Stimulated activated naive CD8-positive, alpha-beta T cell treated with anti-CD3 and anti-CD28 coated beads, Interleukin-15, Interleukin-2, amounts not matched to agents 100 ng/mL and 50 ng/mL, for 24 hours (primary cell): ENCODE results near the gene ZFR2.
A peak's percentile ranks its signal among the peaks of the same experiment; 100 is the strongest.

Source experiments
- H3K27ac Mint-ChIP-seq: one replicate; pipeline ENCODE4 v1.8.0; 2021; ENCODE audit warnings: mild to moderate bottlenecking, mixed read lengths
- H3K27me3 Mint-ChIP-seq: one replicate; pipeline ENCODE4 v1.8.0; 2021; ENCODE audit warnings: mixed read lengths
- H3K36me3 Mint-ChIP-seq: one replicate; pipeline ENCODE4 v1.8.0; 2021; ENCODE audit warnings: low read depth, mixed read lengths
- H3K4me1 Mint-ChIP-seq: one replicate; pipeline ENCODE4 v1.8.0; 2021; ENCODE audit warnings: low read depth, mixed read lengths
- H3K4me3 Mint-ChIP-seq: one replicate; pipeline ENCODE4 v1.8.0; 2021; ENCODE audit warnings: mild to moderate bottlenecking, mixed read lengths
- H3K9me3 Mint-ChIP-seq: one replicate; pipeline ENCODE4 v1.8.0; 2021; ENCODE audit warnings: mixed read lengths

ZFR2 gene

GRCh38 chr19:3803114-3803888 lies 65.5 kb downstream of the ZFR2 start:
- no peak overlapping the region for H3K27ac Mint-ChIP-seq
- no peaks in the 10 kb centered on the region for H3K36me3 Mint-ChIP-seq
- H3K4me3 Mint-ChIP-seq: no peak overlapping the region
- H3K4me1 Mint-ChIP-seq: peaks cover 43% of the 10 kb centered on the region
- no peaks in the 10 kb centered on the region for H3K9me3 Mint-ChIP-seq
- no peaks in the 10 kb centered on the region for H3K27me3 Mint-ChIP-seq

- peaks cover 5% of the 10 kb centered on the region for H3K9me3 Mint-ChIP-seq
- H3K4me1 Mint-ChIP-seq: peaks cover 48% of the 10 kb centered on the region
- H3K36me3 Mint-ChIP-seq: peaks cover 5% of the 10 kb centered on the region
- no peaks in the 10 kb centered on the region for H3K27me3 Mint-ChIP-seq
- H3K27ac Mint-ChIP-seq: no peak overlapping the region
- peak overlapping the region; percentile 66 for H3K4me3 Mint-ChIP-seq
Observed at GRCh38 chr19:3801412-3802096, 67.3 kb downstream of the ZFR2 start.

- Mint-ChIP-seq H3K27ac (no peak overlapping the region), H3K4me3 (peak overlapping the region; percentile 66), H3K27me3 (no peaks in the 10 kb centered on the region), H3K36me3 (peaks cover 5% of the 10 kb centered on the region), H3K4me1 (peaks cover 47% of the 10 kb centered on the region), H3K9me3 (peaks cover 6% of the 10 kb centered on the region)
Observed at GRCh38 chr19:3800996-3801395, 67.8 kb downstream of the ZFR2 start.

GRCh38 chr19:3798137-3798536 lies 70.7 kb downstream of the ZFR2 start:
- H3K9me3 Mint-ChIP-seq: peaks cover 6% of the 10 kb centered on the region
- peaks cover 5% of the 10 kb centered on the region for H3K36me3 Mint-ChIP-seq
- H3K27me3 Mint-ChIP-seq: no peaks in the 10 kb centered on the region
- H3K27ac Mint-ChIP-seq: peak overlapping the region; percentile 19
- H3K4me3 Mint-ChIP-seq: no peak overlapping the region
- peaks cover 36% of the 10 kb centered on the region for H3K4me1 Mint-ChIP-seq

- H3K27ac Mint-ChIP-seq: no peak overlapping the region
- no peak overlapping the region for H3K4me3 Mint-ChIP-seq
- H3K4me1 Mint-ChIP-seq: peaks cover 29% of the 10 kb centered on the region
- peaks cover 6% of the 10 kb centered on the region for H3K9me3 Mint-ChIP-seq
- H3K27me3 Mint-ChIP-seq: no peaks in the 10 kb centered on the region
- peaks cover 5% of the 10 kb centered on the region for H3K36me3 Mint-ChIP-seq
Observed at GRCh38 chr19:3796358-3796757, 72.5 kb downstream of the ZFR2 start.

GRCh38 chr19:3793799-3794198 lies 75.0 kb downstream of the ZFR2 start:
- Mint-ChIP-seq H3K4me3 (no peak overlapping the region), H3K27ac (no peak overlapping the region), H3K4me1 (peaks cover 17% of the 10 kb centered on the region), H3K9me3 (peaks cover 6% of the 10 kb centered on the region), H3K36me3 (peaks cover 5% of the 10 kb centered on the region), H3K27me3 (no peaks in the 10 kb centered on the region)

GRCh38 chr19:3792114-3792513 lies 76.7 kb downstream of the ZFR2 start:
- H3K9me3 Mint-ChIP-seq: peaks cover 6% of the 10 kb centered on the region
- H3K27me3 Mint-ChIP-seq: no peaks in the 10 kb centered on the region
- peaks cover 5% of the 10 kb centered on the region for H3K36me3 Mint-ChIP-seq
- no peak overlapping the region for H3K4me3 Mint-ChIP-seq
- peaks cover 12% of the 10 kb centered on the region for H3K4me1 Mint-ChIP-seq
- no peak overlapping the region for H3K27ac Mint-ChIP-seq

- Mint-ChIP-seq H3K4me1 (peaks cover 15% of the 10 kb centered on the region), H3K36me3 (no peaks in the 10 kb centered on the region), H3K27me3 (no peaks in the 10 kb centered on the region), H3K27ac (no peak overlapping the region), H3K4me3 (no peak overlapping the region), H3K9me3 (no peaks in the 10 kb centered on the region)
Observed at GRCh38 chr19:3790941-3791340, 77.9 kb downstream of the ZFR2 start.

GRCh38 chr19:3790209-3790734 lies 78.6 kb downstream of the ZFR2 start:
- H3K27me3 Mint-ChIP-seq: no peaks in the 10 kb centered on the region
- no peaks in the 10 kb centered on the region for H3K36me3 Mint-ChIP-seq
- peaks cover 15% of the 10 kb centered on the region for H3K4me1 Mint-ChIP-seq
- no peak overlapping the region for H3K4me3 Mint-ChIP-seq
- no peak overlapping the region for H3K27ac Mint-ChIP-seq
- H3K9me3 Mint-ChIP-seq: no peaks in the 10 kb centered on the region

GRCh38 chr19:3788996-3789778 lies 79.7 kb downstream of the ZFR2 start:
- Mint-ChIP-seq H3K27ac (peak overlapping the region; percentile 56), H3K4me1 (peaks cover 21% of the 10 kb centered on the region), H3K9me3 (no peaks in the 10 kb centered on the region), H3K36me3 (no peaks in the 10 kb centered on the region), H3K27me3 (no peaks in the 10 kb centered on the region), H3K4me3 (no peak overlapping the region)

GRCh38 chr19:3785938-3786824 lies 82.7 kb downstream of the ZFR2 start, which contains the start of gene MATK:
Gene MATK, minus strand, starts transcription at chr19:3786381. Its CDS starts 1,246 bp downstream, at chr19:3785135.
- H3K27ac Mint-ChIP-seq: peak within 1 kb of the TSS; percentile 80
- H3K9me3 Mint-ChIP-seq: peaks cover 10% of the 10 kb centered on the region
- H3K27me3 Mint-ChIP-seq: no peaks in the 10 kb centered on the region
- peak within 1 kb of the TSS; percentile 84 for H3K4me3 Mint-ChIP-seq
- H3K36me3 Mint-ChIP-seq: peaks cover 24% of the 10 kb centered on the region
- peaks cover 21% of the 10 kb centered on the region for H3K4me1 Mint-ChIP-seq

- H3K4me3 Mint-ChIP-seq: peak overlapping the region; percentile 84
- peaks cover 29% of the 10 kb centered on the region for H3K36me3 Mint-ChIP-seq
- peaks cover 10% of the 10 kb centered on the region for H3K9me3 Mint-ChIP-seq
- no peaks in the 10 kb centered on the region for H3K27me3 Mint-ChIP-seq
- peak overlapping the region; percentile 80 for H3K27ac Mint-ChIP-seq
- H3K4me1 Mint-ChIP-seq: peaks cover 21% of the 10 kb centered on the region
Observed at GRCh38 chr19:3785451-3785937, 83.3 kb downstream of the ZFR2 start.

- H3K4me1 Mint-ChIP-seq: peaks cover 21% of the 10 kb centered on the region
- H3K9me3 Mint-ChIP-seq: peaks cover 10% of the 10 kb centered on the region
- H3K36me3 Mint-ChIP-seq: peaks cover 29% of the 10 kb centered on the region
- no peaks in the 10 kb centered on the region for H3K27me3 Mint-ChIP-seq
- H3K4me3 Mint-ChIP-seq: peak overlapping the region; percentile 84
- peak overlapping the region; percentile 76 for H3K27ac Mint-ChIP-seq
Observed at GRCh38 chr19:3784607-3785450, 84.0 kb downstream of the ZFR2 start.
